HG03520 (cell line): Measurements from ENCODE around the gene SLC6A6.

Source experiments
- ATAC-seq: cut with Tn5 transposase; IDR thresholded peaks from one replicate; pipeline ENCODE4 v1.9.1; 2021; ENCODE audit warnings: mild to moderate bottlenecking, moderate library complexity; ENCODE audit not compliant: unreplicated experiment

SLC6A6 gene

GRCh38 chr3:14536055-14536815 lies 133.8 kb downstream of the SLC6A6 start:
- ATAC-seq, result no peak

GRCh38 chr3:14536837-14537589 lies 134.6 kb downstream of the SLC6A6 start:
- no peak for ATAC-seq

- ATAC-seq, result no peak
Measured at GRCh38 chr3:14537590-14538450, 135.4 kb downstream of the SLC6A6 start.

- no peak for ATAC-seq
Measured at GRCh38 chr3:14538451-14539088, 136.2 kb downstream of the SLC6A6 start.
